IMR-90 (cell line): Measurements from ENCODE around the gene RIT1. TPM values are rescaled to one million over a fixed set of nuclear protein-coding genes. Genes with fewer than 3 reads are reported as not detected.

Experiments
- ATAC-seq: fragments of 200-7000 bp; cut with Tn5 transposase; 2 replicates; pipeline ENCODE4 v1.9.1; 2020; ENCODE audit warnings: low read depth, mild to moderate bottlenecking, moderate library complexity
- BruUV-seq: library from RNA; stranded (reverse); fragments of 400-500 nt; replicated peaks from 2 replicates; lab custom pipeline; 2021; lab: Mats Ljungman, UMichigan
- CTCF ChIA-PET: fragments of 300-600 bp; formaldehyde crosslinking; extraction: SDS; loops from one replicate; lab custom pipeline; 2021; ENCODE audit warnings: antibody characterized with exemption; lab: Yijun Ruan, JAX
- POLR2A ChIA-PET: fragments of 300-600 bp; sonication (Branson Sonifier 250); formaldehyde crosslinking; loops from one replicate; lab custom pipeline; 2022; ENCODE audit warnings: antibody characterized with exemption; ENCODE audit not compliant: unreplicated experiment; lab: Charles Lee
- DNase-seq: peaks from one replicate; pipeline ENCODE4 v3.0.0; 2013
- H2AFZ ChIP-seq: replicated peaks from 2 replicates; pipeline ENCODE3; 2013; ENCODE audit warnings: low read length, mild to moderate bottlenecking; ENCODE audit not compliant: poor library complexity
- H2AK5ac ChIP-seq: 2 replicates; pipeline ENCODE4 v1.6.1; 2013; ENCODE audit warnings: low read depth, low read length, inconsistent platforms
- H2AK9ac ChIP-seq: replicated peaks from 2 replicates; pipeline ENCODE3; 2013; ENCODE audit warnings: mild to moderate bottlenecking, low read depth, low read length, moderate library complexity; ENCODE audit not compliant: poor library complexity
- H2BK120ac ChIP-seq: 2 replicates; pipeline ENCODE4 v1.6.1; 2013; ENCODE audit warnings: low read depth, low read length, inconsistent platforms
- H2BK15ac ChIP-seq: 3 replicates; pipeline ENCODE4 v1.6.1; 2013; ENCODE audit warnings: low read depth, low read length, inconsistent platforms
- H2BK20ac ChIP-seq: 2 replicates; pipeline ENCODE4 v1.6.1; 2013; ENCODE audit warnings: low read depth, mild to moderate bottlenecking, inconsistent platforms, low read length, moderate library complexity
- H2BK5ac ChIP-seq: 2 replicates; pipeline ENCODE4 v1.6.1; 2013; ENCODE audit warnings: mild to moderate bottlenecking, low read depth, low read length, inconsistent platforms; ENCODE audit not compliant: poor library complexity, severe bottlenecking
- H3K14ac ChIP-seq: replicated peaks from 2 replicates; pipeline ENCODE4 v1.6.1; 2013; ENCODE audit warnings: low read depth, low read length, inconsistent platforms
- H3K18ac ChIP-seq: 2 replicates; pipeline ENCODE4 v1.6.1; 2013; ENCODE audit warnings: low read depth, low read length, control low read depth
- H3K23ac ChIP-seq: 2 replicates; pipeline ENCODE4 v1.6.1; 2013; ENCODE audit warnings: low read depth, low read length, inconsistent platforms
- H3K27ac ChIP-seq: 2 replicates; pipeline ENCODE4 v1.5.1; 2013; ENCODE audit warnings: mild to moderate bottlenecking, control low read depth, low read length; ENCODE audit not compliant: insufficient read depth
- H3K27me3 ChIP-seq: 2 replicates; pipeline ENCODE4 v1.6.1; 2013; ENCODE audit warnings: low read length; ENCODE audit not compliant: control insufficient read depth, insufficient read depth
- H3K36me3 ChIP-seq: 2 replicates; pipeline ENCODE4 v1.6.1; 2013; ENCODE audit warnings: low read length, mixed read lengths; ENCODE audit not compliant: control insufficient read depth, insufficient read depth
- H3K4ac ChIP-seq: 2 replicates; pipeline ENCODE4 v1.6.1; 2013; ENCODE audit warnings: low read depth, low read length, inconsistent platforms
- H3K4me1 ChIP-seq: 2 replicates; pipeline ENCODE4 v1.6.1; 2013; ENCODE audit warnings: low read length, mixed read lengths; ENCODE audit not compliant: control insufficient read depth, insufficient read depth
- H3K4me2 ChIP-seq: 2 replicates; pipeline ENCODE4 v1.6.1; 2013; ENCODE audit warnings: low read depth, mild to moderate bottlenecking, control low read depth, low read length, moderate library complexity
- H3K4me3 ChIP-seq: 2 replicates; pipeline ENCODE4 v1.5.1; 2013; ENCODE audit warnings: low read depth, mild to moderate bottlenecking, control low read depth, low read length, moderate library complexity; ENCODE audit not compliant: insufficient read depth
- H3K56ac ChIP-seq: 2 replicates; pipeline ENCODE4 v1.6.1; 2013; ENCODE audit warnings: low read length, inconsistent platforms; ENCODE audit not compliant: insufficient read depth; ENCODE audit errors: extremely low read depth
- H3K79me1 ChIP-seq, 2 experiments: 2 replicates each; pipeline ENCODE4 v1.6.1; 2013; ENCODE audit warnings: low read length in 2 of 2, inconsistent platforms in 1 of 2, low read depth in 1 of 2
- H3K9ac ChIP-seq: 2 replicates; pipeline ENCODE4 v1.6.1; 2013; ENCODE audit warnings: low read depth, low read length, control low read depth
- H3K9me1 ChIP-seq: 2 replicates; pipeline ENCODE4 v1.6.1; 2013; ENCODE audit warnings: low read length, inconsistent platforms; ENCODE audit not compliant: insufficient read depth
- H3K9me3 ChIP-seq: 2 replicates; pipeline ENCODE4 v1.6.1; 2013; ENCODE audit warnings: low read length; ENCODE audit not compliant: control insufficient read depth, insufficient read depth
- H4K20me1 ChIP-seq: 2 replicates; pipeline ENCODE4 v1.6.1; 2013; ENCODE audit warnings: low read length, inconsistent platforms; ENCODE audit not compliant: insufficient read depth
- H4K5ac ChIP-seq: 2 replicates; pipeline ENCODE4 v1.6.1; 2013; ENCODE audit warnings: mild to moderate bottlenecking, low read depth, low read length, control low read depth
- H4K8ac ChIP-seq, 2 experiments: 2 replicates each; pipeline ENCODE4 v1.6.1; 2013; ENCODE audit warnings: low read depth in 2 of 2, low read length in 2 of 2, control low read depth in 1 of 2, inconsistent platforms in 1 of 2
- H4K91ac ChIP-seq: 2 replicates; pipeline ENCODE4 v1.6.1; 2013; ENCODE audit warnings: low read depth, low read length, inconsistent platforms; ENCODE audit not compliant: insufficient read depth
- CEBPB ChIP-seq: IDR thresholded peaks from 2 replicates; pipeline ENCODE4 v1.6.1; 2012; ENCODE audit warnings: low read depth, low read length, improper control_type of control experiment
- CTCF ChIP-seq: conservative IDR thresholded peaks from 2 replicates; pipeline ENCODE4 v1.5.1; 2012; ENCODE audit warnings: mild to moderate bottlenecking, low read depth, low read length, improper control_type of control experiment
- MAFK ChIP-seq: IDR thresholded peaks from 2 replicates; pipeline ENCODE4 v1.6.1; 2012; ENCODE audit warnings: low read depth, low read length, improper control_type of control experiment
- POLR2A ChIP-seq: IDR thresholded peaks from 2 replicates; pipeline ENCODE4 v1.6.1; 2012; ENCODE audit warnings: mild to moderate bottlenecking, low read depth, low read length
- RAD21 ChIP-seq: IDR thresholded peaks from 2 replicates; pipeline ENCODE4 v1.6.1; 2012; ENCODE audit warnings: low read length, improper control_type of control experiment
- SMC3 ChIP-seq: fragments of 150-350 bp; IDR thresholded peaks from 2 replicates; pipeline ENCODE4 v1.6.1; 2016; ENCODE audit warnings: low read depth, mild to moderate bottlenecking, antibody characterized with exemption, low read length, moderate library complexity
- WGBS, 2 experiments: methylation state at CpG; one replicate each; pipeline versions ENCODE4 v1.1.5 to v1.1.7; 2013; ENCODE audit warnings: missing lambda C conversion rate in 2 of 2; ENCODE audit not compliant: insufficient read length in 1 of 2; ENCODE audit errors: extremely low coverage in 2 of 2; 5-methylcytosine and 5-hydroxymethylcytosine counted together
- dilution Hi-C: fragments of 300-500 bp; cut with HindIII; formaldehyde crosslinking; loops from one replicate; pipeline ENCODE4 v1.14.3; 2018; ENCODE audit warnings: low sequenced_read_pairs; ENCODE audit not compliant: unreplicated experiment
- in situ Hi-C: fragments of 300-500 bp; cut with MboI; formaldehyde crosslinking; loops from 3 replicates; pipeline ENCODE4 v1.14.3; 2019; ENCODE audit warnings: low sequenced_read_pairs, inconsistent platforms, mixed read lengths
- intact Hi-C: fragments of 100-400 bp; cut with micrococcal nuclease; formaldehyde crosslinking; loops from 2 replicates; pipeline ENCODE4 v1.10.0; 2022
- polyA plus RNA-seq, 3 experiments: library from polyadenylated mRNA; depleted of rRNA; stranded (reverse); fragments of >200 nt; gene quantifications; 2 replicates each; pipeline ENCODE4 v1.2.3, GENCODE V29; 2012; ENCODE audit warnings: low replicate concordance in 1 of 3
- total RNA-seq: library from RNA; depleted of rRNA; stranded (reverse); fragments of >200 nt; gene quantifications from 2 replicates; pipeline ENCODE4 v1.2.3, GENCODE V29; 2012

Gene RIT1
- total and polyA plus RNA-seq, 2 of the 4 experiments (the other 2 are of a cell fraction) = 29.6 to 46.8 TPM

GRCh38 chr1:155938220-155938627 is 27.1 kb upstream of the RIT1 start:
- peaks cover 3% of the 10 kb centered on the region; the same call in 1 of the 2 replicates for H3K36me3 ChIP-seq
- no peaks in the 10 kb centered on the region for H3K27me3 ChIP-seq
- H3K4me3 ChIP-seq = no peak overlapping the region
- ChIA-PET POLR2A (interaction anchor here (0.6 kb wide), 1 partner anchor 20 kb away, joined by 3 read pairs; no protein-coding TSS in a partner anchor), CTCF (interaction anchor here (0.7 to 2.4 kb wide), 3 partner anchors 45 to 128 kb away, joined by 3 to 11 read pairs (median 7); no protein-coding TSS in a partner anchor)
- in situ Hi-C loops = loop anchor here (5.0 kb wide), 2 partner anchors 49 to 129 kb away; no protein-coding TSS in a partner anchor
- H2AK5ac ChIP-seq = no peak overlapping the region
- no peak overlapping the region for H2BK15ac ChIP-seq
- peak overlapping the region; percentile 32; the same call in 1 of the 2 replicates for H2BK20ac ChIP-seq
- peaks cover 6% of the 10 kb centered on the region; the same call in 1 of the 2 replicates for H4K20me1 ChIP-seq
- H3K4me2 ChIP-seq = no peak overlapping the region
- no peak overlapping the region for H4K5ac ChIP-seq
- peaks cover 10% of the 10 kb centered on the region; the same call in 1 of the 2 replicates for H3K9me1 ChIP-seq
- H2BK5ac ChIP-seq = no peak overlapping the region
- intact Hi-C loops = loop anchor here (1.0 kb wide), 2 partner anchors 51 to 128 kb away; no protein-coding TSS in a partner anchor
- peak; percentile 17; the same call in 1 of the 2 replicates for ATAC-seq
- H3K9ac ChIP-seq = no peak overlapping the region
- peak overlapping the region; percentile 37; the same call in 1 of the 2 replicates for H2BK120ac ChIP-seq
- H3K56ac ChIP-seq = no peak overlapping the region
- peaks cover 0 to 24% of the 10 kb centered on the region in 2 experiments; a peak in 3 of 4 replicates for H3K79me1 ChIP-seq
- no peak overlapping the region for H4K91ac ChIP-seq
- no peak overlapping the region; the same call in 1 of the 2 replicates for H3K4ac ChIP-seq
- dilution Hi-C loops = no loop called here
- no peaks in the 10 kb centered on the region for H3K9me3 ChIP-seq
- H3K18ac ChIP-seq = no peak overlapping the region
- no peak overlapping the region for H3K23ac ChIP-seq
- TF ChIP-seq SMC3 (peak; percentile 66), RAD21 (peak; percentile 65), MAFK (no peak), CEBPB (no peak), POLR2A (no peak; the same call in 1 of the 2 replicates), CTCF (peak; percentile 66)
- BruUV-seq = no TSS peak
- H3K4me1 ChIP-seq = peaks cover 12% of the 10 kb centered on the region
- peak overlapping the region; percentile 44 for H2AK9ac ChIP-seq
- WGBS, 2 experiments = no CpG with 5 or more reads among the region's 1 CpG
- no peak overlapping the region for H3K27ac ChIP-seq
- no peak overlapping the region for H3K14ac ChIP-seq
- H2AFZ ChIP-seq = peak overlapping the region; percentile 76
- peak overlapping the region in 1 of 2 experiments; percentile 7; a peak in 1 of 4 replicates for H4K8ac ChIP-seq
- peak; percentile 69 for DNase-seq
